ENCODE data around the gene SUSD1. TPM values are rescaled to one million over a fixed set of nuclear protein-coding genes. Genes with fewer than 3 reads are reported as not detected.

The SUSD1 gene
- total RNA-seq, 1 donor from 2014 or later: 15.7 TPM

DNA sequence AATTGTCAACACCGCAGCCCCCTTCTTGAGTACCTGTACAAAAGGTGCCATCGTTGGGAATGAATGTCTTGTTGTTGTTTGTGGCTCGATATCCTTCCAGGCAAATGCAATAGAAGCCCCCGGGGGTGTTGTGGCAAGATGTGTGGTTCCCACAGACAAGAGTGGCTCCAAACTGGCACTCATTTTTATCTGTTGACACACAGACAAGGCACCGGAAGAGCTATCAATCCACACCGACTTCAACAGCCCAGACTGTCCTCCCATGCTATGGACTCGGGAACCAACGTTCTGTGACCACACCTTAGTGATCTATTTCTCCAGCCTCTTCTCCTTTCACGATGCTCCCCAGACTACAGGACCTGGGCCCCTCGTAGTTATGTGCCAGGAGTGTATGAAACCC is 25.9 kb downstream of the SUSD1 start:
- ChIA-PET CTCF (no interaction called here), POLR2A (no interaction called here)
- DNase-seq (no peak), ATAC-seq (ENCODE audit: low read depth) (no peak)
- intact Hi-C loops (cut with micrococcal nuclease): no loop called here
- Mint-ChIP-seq H3K27ac (no peak overlapping the region), H3K9me3 (no peaks in the 10 kb centered on the region), H3K36me3 (ENCODE audit: low read depth) (peaks cover 19% of the 10 kb centered on the region), H3K4me1 (no peaks in the 10 kb centered on the region), H3K27me3 (no peaks in the 10 kb centered on the region), H3K4me3 (no peak overlapping the region)
- TF ChIP-seq, protein P1, sequence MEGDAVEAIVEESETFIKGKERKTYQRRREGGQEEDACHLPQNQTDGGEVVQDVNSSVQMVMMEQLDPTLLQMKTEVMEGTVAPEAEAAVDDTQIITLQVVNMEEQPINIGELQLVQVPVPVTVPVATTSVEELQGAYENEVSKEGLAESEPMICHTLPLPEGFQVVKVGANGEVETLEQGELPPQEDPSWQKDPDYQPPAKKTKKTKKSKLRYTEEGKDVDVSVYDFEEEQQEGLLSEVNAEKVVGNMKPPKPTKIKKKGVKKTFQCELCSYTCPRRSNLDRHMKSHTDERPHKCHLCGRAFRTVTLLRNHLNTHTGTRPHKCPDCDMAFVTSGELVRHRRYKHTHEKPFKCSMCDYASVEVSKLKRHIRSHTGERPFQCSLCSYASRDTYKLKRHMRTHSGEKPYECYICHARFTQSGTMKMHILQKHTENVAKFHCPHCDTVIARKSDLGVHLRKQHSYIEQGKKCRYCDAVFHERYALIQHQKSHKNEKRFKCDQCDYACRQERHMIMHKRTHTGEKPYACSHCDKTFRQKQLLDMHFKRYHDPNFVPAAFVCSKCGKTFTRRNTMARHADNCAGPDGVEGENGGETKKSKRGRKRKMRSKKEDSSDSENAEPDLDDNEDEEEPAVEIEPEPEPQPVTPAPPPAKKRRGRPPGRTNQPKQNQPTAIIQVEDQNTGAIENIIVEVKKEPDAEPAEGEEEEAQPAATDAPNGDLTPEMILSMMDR (IDR thresholded peaks at IDR 0.05): no peak

DNA sequence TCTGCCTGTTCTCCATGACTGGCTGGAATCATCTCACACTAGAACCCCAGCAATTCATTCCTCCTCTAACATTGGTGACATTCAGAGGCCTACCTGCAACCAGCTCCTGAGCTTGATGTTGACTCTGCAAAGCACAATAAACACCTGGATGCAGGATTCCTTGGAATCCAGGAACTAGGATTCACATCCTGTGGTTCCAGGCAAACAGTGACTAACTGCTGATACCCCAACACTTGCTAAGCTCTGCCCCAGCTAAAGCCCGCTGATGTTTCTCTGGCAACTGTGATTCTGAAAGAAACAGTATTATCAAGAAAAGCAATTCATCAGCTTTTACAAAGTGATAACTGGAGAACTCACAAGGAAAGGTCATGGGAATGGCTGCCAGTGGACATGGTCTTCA is 29.2 kb downstream of the SUSD1 start:
- no peak overlapping the region for H3K27ac Mint-ChIP-seq
- DNase-seq (no peak), ATAC-seq (ENCODE audit: low read depth) (no peak)
- H3K4me3 Mint-ChIP-seq: no peak overlapping the region
- peaks cover 5% of the 10 kb centered on the region for H3K4me1 Mint-ChIP-seq
- CTCF ChIA-PET: no interaction called here
- H3K27me3 Mint-ChIP-seq: no peaks in the 10 kb centered on the region
- intact Hi-C loops (cut with micrococcal nuclease): no loop called here
- POLR2A ChIA-PET: no interaction called here
- peaks cover 26% of the 10 kb centered on the region for H3K36me3 Mint-ChIP-seq (ENCODE audit: low read depth)
- TF ChIP-seq, protein P1 (IDR thresholded peaks at IDR 0.05): no peak
- no peaks in the 10 kb centered on the region for H3K9me3 Mint-ChIP-seq

DNA sequence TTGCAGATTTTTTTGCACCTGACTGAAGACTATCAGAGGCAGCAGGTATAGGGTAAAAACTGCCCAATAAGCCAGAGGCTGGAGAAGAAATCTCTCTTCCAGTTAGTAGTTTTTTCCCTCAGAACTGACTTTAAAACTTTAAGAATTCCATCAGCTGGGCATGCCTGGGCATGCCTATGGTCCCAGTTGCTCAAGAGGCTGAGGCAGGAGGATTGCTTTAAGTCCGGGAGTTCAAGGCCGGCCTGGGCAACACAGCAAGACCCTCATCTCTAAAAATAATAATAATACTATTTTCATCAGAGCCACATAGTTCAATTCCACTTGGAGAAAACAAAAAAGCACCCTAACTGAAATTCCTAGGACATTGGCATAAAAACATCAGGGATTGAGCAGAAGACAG is 30.3 kb downstream of the SUSD1 start:
- ATAC-seq (ENCODE audit: low read depth) (no peak), DNase-seq (no peak)
- H3K4me3 Mint-ChIP-seq: no peak overlapping the region
- H3K36me3 Mint-ChIP-seq (ENCODE audit: low read depth): peaks cover 23% of the 10 kb centered on the region
- TF ChIP-seq, protein P1 (IDR thresholded peaks at IDR 0.05): no peak
- intact Hi-C loops (cut with micrococcal nuclease): loop anchor here (5.0 kb wide), 1 partner anchor 32 kb away; the partner anchor contains the start of gene SUSD1
- ChIA-PET POLR2A (no interaction called here), CTCF (no interaction called here)
- H3K4me1 Mint-ChIP-seq: peaks cover 12% of the 10 kb centered on the region
- H3K9me3 Mint-ChIP-seq: no peaks in the 10 kb centered on the region
- H3K27me3 Mint-ChIP-seq: no peaks in the 10 kb centered on the region
- no peak overlapping the region for H3K27ac Mint-ChIP-seq

DNA sequence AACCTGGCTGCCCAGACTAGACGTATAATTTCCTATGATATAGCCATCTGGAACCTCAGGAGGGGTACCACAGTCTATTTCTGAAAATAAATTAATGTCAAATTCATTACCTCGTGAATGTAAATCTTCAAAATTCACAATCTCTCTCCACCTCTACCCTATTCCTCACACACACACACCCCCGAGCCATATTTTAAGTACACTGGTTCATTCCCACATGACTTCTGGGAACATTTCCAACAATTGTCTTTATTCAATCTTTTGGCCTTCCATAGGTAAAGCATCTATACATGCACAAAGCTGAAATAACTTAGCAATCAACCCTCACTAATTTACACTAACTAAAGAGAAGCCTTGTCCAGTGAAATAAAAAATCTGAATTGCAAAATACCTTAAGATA is 32.7 kb downstream of the SUSD1 start:
- H3K4me3 Mint-ChIP-seq: no peak overlapping the region
- CTCF ChIA-PET: interaction anchor here (1.2 kb wide), 1 partner anchor 906 kb away, joined by 3 read pairs; no protein-coding TSS in a partner anchor
- no peak for ATAC-seq (ENCODE audit: low read depth)
- TF ChIP-seq, protein P1 (IDR thresholded peaks at IDR 0.05): no peak
- no peaks in the 10 kb centered on the region for H3K9me3 Mint-ChIP-seq
- peaks cover 12% of the 10 kb centered on the region for H3K4me1 Mint-ChIP-seq
- intact Hi-C loops (cut with micrococcal nuclease): loop anchor here (5.0 kb wide), 1 partner anchor 35 kb away; the partner anchor contains the start of gene SUSD1
- no peaks in the 10 kb centered on the region for H3K27me3 Mint-ChIP-seq
- POLR2A ChIA-PET: no interaction called here
- no peak for DNase-seq
- H3K36me3 Mint-ChIP-seq (ENCODE audit: low read depth): peaks cover 15% of the 10 kb centered on the region
- no peak overlapping the region for H3K27ac Mint-ChIP-seq

DNA sequence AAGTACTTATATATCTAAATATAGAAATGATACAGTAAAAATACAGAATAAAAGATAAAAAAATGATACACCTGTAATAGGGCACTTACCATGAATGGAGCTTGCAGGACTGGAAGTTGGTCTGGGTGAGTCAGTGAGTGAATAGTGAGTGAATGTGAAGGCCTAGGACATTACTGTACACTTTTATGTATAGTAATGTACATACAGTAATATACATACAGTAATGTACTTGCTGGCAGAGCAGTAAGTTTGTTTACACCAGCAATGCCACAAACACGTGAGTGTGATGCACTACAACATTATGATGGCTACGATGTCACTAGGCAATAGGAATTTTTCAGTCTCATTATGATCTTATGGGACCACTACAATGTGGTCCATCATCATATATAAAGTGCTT is 34.2 kb downstream of the SUSD1 start:
- CTCF ChIA-PET: no interaction called here
- Mint-ChIP-seq H3K4me3 (no peak overlapping the region), H3K4me1 (peaks cover 12% of the 10 kb centered on the region), H3K27me3 (no peaks in the 10 kb centered on the region), H3K27ac (peak overlapping the region; percentile 35), H3K36me3 (ENCODE audit: low read depth) (peaks cover 12% of the 10 kb centered on the region), H3K9me3 (no peaks in the 10 kb centered on the region)
- TF ChIP-seq, protein P1 (IDR thresholded peaks at IDR 0.05): no peak
- intact Hi-C loops (cut with micrococcal nuclease): loop anchor here (1.0 to 5.0 kb wide), 2 partner anchors 21 to 36 kb away; partner anchors contain the start of gene SUSD1
- POLR2A ChIA-PET: interaction anchor here (0.6 to 1.0 kb wide), 4 partner anchors 23 to 475 kb away, joined by 3 to 7 read pairs (median 4); partner anchors contain the start of gene PTBP3
- DNase-seq (no peak), ATAC-seq (ENCODE audit: low read depth) (no peak)

Measured in activated B cell treated with CpG ODN at 0.5 μM for 24 hours (primary cell).